Gastroesophageal sphincter (tissue), 4 donors: ENCODE data around the gene EIPR1. TPM values are rescaled to one million over a fixed set of nuclear protein-coding genes. Genes with fewer than 3 reads are reported as not detected.

Source experiments
- ATAC-seq: fragments of 150-250 bp; one replicate; pipeline ENCODE4 v1.9.1; 2016; ENCODE audit warnings: mild to moderate bottlenecking, moderate library complexity
- H3K27ac ChIP-seq, 4 donors: fragments of 200-600 bp; sonication (generic) in 3 of 4; 1 replicate in 3 of 4; 2 replicates in 1 of 4; pipeline ENCODE4 v1.5.1; 2016 to 2019
- H3K27me3 ChIP-seq: fragments of 200-600 bp; sonication (generic); one replicate; pipeline ENCODE4 v1.5.1; 2019
- H3K36me3 ChIP-seq, 2 donors: fragments of 200-600 bp; sonication (generic); one replicate each; pipeline ENCODE4 v1.5.1; 2019; ENCODE audit warnings: control low read depth in 1 of 2
- H3K4me1 ChIP-seq, 3 donors: fragments of 200-600 bp; sonication (generic); 1 replicate in 2 of 3; 2 replicates in 1 of 3; pipeline ENCODE4 v1.5.1; 2016 to 2019; ENCODE audit warnings: control low read depth in 2 of 3
- H3K4me3 ChIP-seq, 2 donors: fragments of 200-600 bp; sonication (generic); one replicate each; pipeline ENCODE4 v1.5.1; 2019; ENCODE audit warnings: mild to moderate bottlenecking in 1 of 2, moderate library complexity in 1 of 2
- H3K9me3 ChIP-seq, 3 donors: fragments of 200-600 bp; sonication (generic); one replicate each; pipeline ENCODE4 v1.5.1; 2017 to 2019; ENCODE audit warnings: control low read depth in 2 of 3
- EP300 ChIP-seq: sonication (generic); formaldehyde crosslinking; IDR thresholded peaks from one replicate; pipeline ENCODE4 v1.6.1; 2017; ENCODE audit warnings: antibody characterized with exemption, mild to moderate bottlenecking
- POLR2A ChIP-seq, 2 donors: fragments of 450-650 bp; IDR thresholded peaks; one replicate each; pipeline ENCODE4 v1.6.1; 2017; ENCODE audit warnings: antibody characterized with exemption in 2 of 2, mild to moderate bottlenecking in 2 of 2, moderate library complexity in 1 of 2
- POLR2AphosphoS5 ChIP-seq: sonication (generic); formaldehyde crosslinking; IDR thresholded peaks from one replicate; pipeline ENCODE4 v1.6.1; 2017; ENCODE audit warnings: antibody characterized with exemption
- WGBS, 2 donors: methylation state at CpG; one replicate each; pipeline ENCODE4 v1.1.5; 2018; ENCODE audit warnings: low coverage in 1 of 2; 5-methylcytosine and 5-hydroxymethylcytosine counted together
- total RNA-seq, 4 donors: library from RNA; depleted of rRNA; stranded (reverse); fragments of >200 nt; gene quantifications; one replicate each; pipeline ENCODE4 v1.1.0, GENCODE V29; 2016
- TF ChIP-seq, protein P1 (sequence below), 4 experiments: fragments of 200-600 bp in 2 of 4; fragments of 450-650 bp in 2 of 4; sonication (generic) in 1 of 4; IDR thresholded peaks; one replicate each; pipeline ENCODE4 v1.5.1; 2017 to 2019; ENCODE audit warnings: antibody characterized with exemption in 4 of 4, mild to moderate bottlenecking in 2 of 4, moderate library complexity in 2 of 4

Gene EIPR1
- total RNA-seq, 4 donors from 2014 or later = 11.3 to 26.8 (median 22.2) TPM

DNA sequence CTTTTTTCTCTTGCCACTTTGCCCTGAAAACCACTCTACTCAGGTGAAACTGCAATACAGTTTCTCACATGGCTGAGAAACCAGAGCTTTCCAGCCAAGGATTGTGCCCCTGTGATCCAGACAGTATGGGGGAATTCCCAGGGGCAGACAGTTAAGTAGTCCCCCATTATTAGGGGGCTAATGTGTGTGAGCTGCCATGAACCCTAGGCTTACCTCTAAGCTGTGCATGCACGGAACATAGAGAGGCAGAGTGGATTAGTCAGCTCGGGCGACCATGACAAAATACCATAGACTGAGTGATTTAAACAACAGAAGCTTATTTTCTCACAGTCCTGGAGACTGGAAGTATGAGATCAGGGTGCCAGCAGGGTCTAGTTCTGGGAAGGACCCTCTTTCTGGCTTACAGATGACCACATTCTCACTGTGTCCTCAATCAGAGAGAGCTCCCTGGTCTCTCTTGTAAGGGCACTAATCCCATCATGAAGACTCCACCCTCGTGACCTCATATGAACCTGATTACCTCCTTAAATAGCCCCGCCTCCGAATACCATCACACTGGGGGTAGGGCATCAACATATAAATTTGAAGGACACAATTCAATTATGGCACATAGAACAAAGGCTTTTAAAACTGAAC lies 215.1 kb downstream of the EIPR1 start:
- peaks cover 0 to 39% (median 0%) of the 10 kb centered on the region in 3 donors for H3K9me3 ChIP-seq
- no peaks in the 10 kb centered on the region for H3K4me1 ChIP-seq
- no peak overlapping the region for H3K27ac ChIP-seq
- peaks cover 0 to 4% of the 10 kb centered on the region in 2 donors for H3K36me3 ChIP-seq
- H3K27me3 ChIP-seq = no peaks in the 10 kb centered on the region
- TF ChIP-seq, protein P1, sequence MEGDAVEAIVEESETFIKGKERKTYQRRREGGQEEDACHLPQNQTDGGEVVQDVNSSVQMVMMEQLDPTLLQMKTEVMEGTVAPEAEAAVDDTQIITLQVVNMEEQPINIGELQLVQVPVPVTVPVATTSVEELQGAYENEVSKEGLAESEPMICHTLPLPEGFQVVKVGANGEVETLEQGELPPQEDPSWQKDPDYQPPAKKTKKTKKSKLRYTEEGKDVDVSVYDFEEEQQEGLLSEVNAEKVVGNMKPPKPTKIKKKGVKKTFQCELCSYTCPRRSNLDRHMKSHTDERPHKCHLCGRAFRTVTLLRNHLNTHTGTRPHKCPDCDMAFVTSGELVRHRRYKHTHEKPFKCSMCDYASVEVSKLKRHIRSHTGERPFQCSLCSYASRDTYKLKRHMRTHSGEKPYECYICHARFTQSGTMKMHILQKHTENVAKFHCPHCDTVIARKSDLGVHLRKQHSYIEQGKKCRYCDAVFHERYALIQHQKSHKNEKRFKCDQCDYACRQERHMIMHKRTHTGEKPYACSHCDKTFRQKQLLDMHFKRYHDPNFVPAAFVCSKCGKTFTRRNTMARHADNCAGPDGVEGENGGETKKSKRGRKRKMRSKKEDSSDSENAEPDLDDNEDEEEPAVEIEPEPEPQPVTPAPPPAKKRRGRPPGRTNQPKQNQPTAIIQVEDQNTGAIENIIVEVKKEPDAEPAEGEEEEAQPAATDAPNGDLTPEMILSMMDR (IDR thresholded peaks at IDR 0.05) = no peak
- TF ChIP-seq EP300 = no peak
- no peak for TF ChIP-seq POLR2A (IDR thresholded peaks at IDR 0.05)
- no peak for TF ChIP-seq POLR2AphosphoS5
- WGBS, 2 donors = 93 to 94% methylated on average over 2 to 6 of the region's 6 CpGs
- no peak overlapping the region for H3K4me3 ChIP-seq
- no peak for ATAC-seq

GRCh38 chr2:3160751-3161330 lies 216.8 kb downstream of the EIPR1 start:
- Histone ChIP-seq H3K27ac (no peak overlapping the region), H3K9me3 (peaks cover 0 to 39% (median 0%) of the 10 kb centered on the region in 3 donors), H3K27me3 (no peaks in the 10 kb centered on the region), H3K4me1 (no peaks in the 10 kb centered on the region), H3K4me3 (no peak overlapping the region), H3K36me3 (no peaks in the 10 kb centered on the region)
- WGBS, 2 donors = 54 to 84% methylated on average over 4 to 6 of the region's 6 CpGs
- ATAC-seq = no peak
- no peak for TF ChIP-seq EP300
- no peak for TF ChIP-seq POLR2AphosphoS5
- TF ChIP-seq POLR2A (IDR thresholded peaks at IDR 0.05) = no peak
- TF ChIP-seq, protein P1 (IDR thresholded peaks at IDR 0.05) = no peak

GRCh38 chr2:3159782-3160545 lies 217.7 kb downstream of the EIPR1 start:
- TF ChIP-seq, protein P1 (IDR thresholded peaks at IDR 0.05) = no peak
- TF ChIP-seq EP300 (no peak), POLR2A (IDR thresholded peaks at IDR 0.05) (no peak), POLR2AphosphoS5 (no peak)
- no peak for ATAC-seq
- Histone ChIP-seq H3K9me3 (peaks cover 0 to 32% (median 0%) of the 10 kb centered on the region in 3 donors), H3K4me1 (no peaks in the 10 kb centered on the region), H3K27me3 (no peaks in the 10 kb centered on the region), H3K36me3 (no peaks in the 10 kb centered on the region), H3K27ac (no peak overlapping the region), H3K4me3 (no peak overlapping the region)
- WGBS, 2 donors = 83 to 89% methylated on average over 2 to 17 of the region's 23 CpGs

DNA sequence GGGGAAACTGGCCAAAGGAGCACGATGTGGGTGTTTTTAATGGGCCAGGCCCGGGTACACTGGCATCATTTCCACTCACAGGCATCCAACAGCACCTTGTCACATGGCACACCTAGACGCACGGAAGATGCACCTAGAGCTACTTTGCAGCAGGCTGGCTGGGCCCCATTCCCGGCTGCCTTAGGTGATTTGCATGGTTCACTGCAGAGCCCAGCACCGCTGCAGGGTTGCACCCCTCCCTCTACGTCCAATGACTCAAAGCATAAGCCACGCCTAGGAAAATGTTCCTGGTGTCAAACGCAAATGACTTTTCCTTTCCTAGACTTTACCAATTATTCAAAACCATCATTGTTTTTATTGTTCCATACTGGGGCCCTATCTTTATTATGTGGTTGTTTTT lies 222.9 kb downstream of the EIPR1 start:
- Histone ChIP-seq H3K27ac (no peak overlapping the region), H3K4me1 (no peaks in the 10 kb centered on the region), H3K9me3 (peaks cover 0 to 11% (median 0%) of the 10 kb centered on the region in 3 donors), H3K36me3 (peaks cover 0 to 6% of the 10 kb centered on the region in 2 donors), H3K4me3 (no peak overlapping the region), H3K27me3 (no peaks in the 10 kb centered on the region)
- no peak for ATAC-seq
- no peak for TF ChIP-seq EP300
- TF ChIP-seq, protein P1 (IDR thresholded peaks at IDR 0.05) = no peak
- no peak for TF ChIP-seq POLR2A (IDR thresholded peaks at IDR 0.05)
- TF ChIP-seq POLR2AphosphoS5 = no peak
- 79 to 94% methylated on average over 5 to 9 of the region's 9 CpGs for WGBS, 2 donors
